GM13976 (cell line): ENCODE measurements around the gene SMURF2.

Source experiments
- DNase-seq: peaks from one replicate; pipeline ENCODE4 v3.0.0; 2012; ENCODE audit warnings: low spot score
- in situ Hi-C: fragments of 300-500 bp; cut with MboI; formaldehyde crosslinking; loops from one replicate; pipeline ENCODE4 v1.12.0; 2022; ENCODE audit warnings: low sequenced_read_pairs, mixed read lengths, inconsistent platforms; ENCODE audit not compliant: unreplicated experiment
- TF ChIP-seq, protein P1 (sequence below): IDR thresholded peaks from 2 replicates; pipeline ENCODE4 v1.5.1; 2012; ENCODE audit warnings: borderline replicate concordance, mild to moderate bottlenecking; ENCODE audit not compliant: insufficient read depth; ENCODE audit errors: extremely low read depth, missing control alignments, control extremely low read depth

SMURF2 gene

DNA sequence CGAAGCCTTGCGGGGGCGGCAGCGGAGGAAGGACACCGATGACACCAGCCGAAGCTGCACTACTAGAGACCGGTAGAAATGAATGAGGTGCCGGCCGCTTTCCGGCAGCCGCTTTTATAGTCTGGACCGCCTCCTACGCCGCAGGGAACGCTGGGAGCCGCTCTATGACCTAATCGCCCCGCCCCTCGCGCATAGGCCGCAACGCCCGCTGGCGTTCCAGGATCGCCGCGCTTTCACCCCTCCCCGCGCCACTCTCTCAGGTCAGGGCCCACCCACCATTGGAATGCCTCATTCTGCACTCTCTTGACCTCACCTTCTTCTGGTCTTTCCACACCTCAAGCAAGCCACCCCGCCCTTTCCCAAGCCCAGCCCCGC lies 155.9 kb downstream of the SMURF2 start, which contains the start of gene DDX5:
TSS of gene DDX5 (minus strand) at position 89 of the 375 bp plus-strand sequence. CDS start 170 bp downstream, outside the sequence.
- in situ Hi-C loops = no loop called here
- TF ChIP-seq, protein P1, sequence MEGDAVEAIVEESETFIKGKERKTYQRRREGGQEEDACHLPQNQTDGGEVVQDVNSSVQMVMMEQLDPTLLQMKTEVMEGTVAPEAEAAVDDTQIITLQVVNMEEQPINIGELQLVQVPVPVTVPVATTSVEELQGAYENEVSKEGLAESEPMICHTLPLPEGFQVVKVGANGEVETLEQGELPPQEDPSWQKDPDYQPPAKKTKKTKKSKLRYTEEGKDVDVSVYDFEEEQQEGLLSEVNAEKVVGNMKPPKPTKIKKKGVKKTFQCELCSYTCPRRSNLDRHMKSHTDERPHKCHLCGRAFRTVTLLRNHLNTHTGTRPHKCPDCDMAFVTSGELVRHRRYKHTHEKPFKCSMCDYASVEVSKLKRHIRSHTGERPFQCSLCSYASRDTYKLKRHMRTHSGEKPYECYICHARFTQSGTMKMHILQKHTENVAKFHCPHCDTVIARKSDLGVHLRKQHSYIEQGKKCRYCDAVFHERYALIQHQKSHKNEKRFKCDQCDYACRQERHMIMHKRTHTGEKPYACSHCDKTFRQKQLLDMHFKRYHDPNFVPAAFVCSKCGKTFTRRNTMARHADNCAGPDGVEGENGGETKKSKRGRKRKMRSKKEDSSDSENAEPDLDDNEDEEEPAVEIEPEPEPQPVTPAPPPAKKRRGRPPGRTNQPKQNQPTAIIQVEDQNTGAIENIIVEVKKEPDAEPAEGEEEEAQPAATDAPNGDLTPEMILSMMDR = no peak
- DNase-seq = peak; percentile 96

DNA sequence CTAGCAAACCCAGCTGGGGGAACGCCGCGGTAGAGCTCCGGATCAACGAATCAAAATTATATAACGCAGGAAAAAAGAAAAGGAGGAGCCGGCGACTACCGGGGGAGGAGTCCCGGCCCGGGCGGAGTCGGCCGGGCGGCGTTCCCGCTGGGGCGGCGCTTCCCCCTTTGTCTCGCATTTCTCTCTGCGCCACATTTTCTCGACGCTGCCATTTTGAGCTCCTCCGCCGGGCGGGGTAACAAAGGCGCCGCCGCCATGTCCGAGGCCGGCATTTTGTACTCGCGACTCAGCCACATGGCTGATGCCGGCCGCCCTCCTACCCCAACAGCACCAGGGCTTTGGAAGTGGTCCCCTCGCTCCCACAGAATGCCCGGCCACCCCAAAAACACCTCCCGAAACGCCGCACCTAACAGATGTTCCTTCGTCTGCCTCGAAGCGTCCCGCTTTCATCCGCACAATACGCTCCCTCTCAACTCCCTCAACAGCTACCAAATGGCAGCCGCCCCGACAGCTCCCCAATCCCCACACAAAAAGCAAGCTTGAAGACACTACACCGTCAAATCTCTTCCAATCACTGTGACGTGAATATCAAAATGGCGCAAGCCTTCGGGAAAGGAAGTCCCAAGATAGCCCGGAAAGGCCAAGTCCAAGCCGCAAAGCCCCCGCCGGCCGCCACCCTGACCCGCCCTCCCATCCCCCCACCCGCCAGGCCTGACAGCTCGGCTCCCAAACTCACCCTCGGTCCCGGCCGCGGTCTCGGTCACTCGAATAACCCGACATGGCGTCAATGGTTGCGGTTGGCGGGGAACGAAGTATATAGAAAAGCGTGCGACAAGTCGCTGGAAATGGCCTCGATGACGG lies 156.5 kb downstream of the SMURF2 start:
- TF ChIP-seq, protein P1 = no peak
- DNase-seq = peak; percentile 87
- in situ Hi-C loops = no loop called here

DNA sequence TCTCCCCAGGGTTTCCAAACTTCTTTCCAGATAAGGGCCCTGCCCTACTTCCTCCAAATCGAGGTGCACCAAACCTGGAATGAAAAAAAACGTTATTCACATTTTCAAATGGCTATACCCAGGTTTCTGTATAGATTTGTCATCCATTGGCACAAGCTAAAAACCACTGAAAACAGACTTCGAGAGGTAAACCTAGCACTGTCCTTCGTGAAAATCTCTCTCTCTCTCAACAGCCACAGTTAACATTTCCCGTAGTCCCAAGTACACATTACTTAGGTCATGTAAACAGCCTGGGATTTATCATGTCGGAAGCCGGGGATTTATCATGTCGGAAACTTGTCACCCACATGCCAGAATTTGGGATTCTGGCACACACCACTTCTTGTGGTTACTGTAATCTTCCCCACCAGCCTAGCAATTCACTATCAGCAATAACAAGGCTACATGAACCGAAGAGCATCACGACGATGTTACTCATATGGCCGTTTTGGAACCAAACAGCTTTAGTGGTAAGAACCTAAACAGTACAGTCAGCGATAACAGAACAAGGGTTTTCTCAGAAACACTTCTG lies 157.3 kb downstream of the SMURF2 start:
- TF ChIP-seq, protein P1 = no peak
- DNase-seq = no peak
- in situ Hi-C loops = no loop called here

DNA sequence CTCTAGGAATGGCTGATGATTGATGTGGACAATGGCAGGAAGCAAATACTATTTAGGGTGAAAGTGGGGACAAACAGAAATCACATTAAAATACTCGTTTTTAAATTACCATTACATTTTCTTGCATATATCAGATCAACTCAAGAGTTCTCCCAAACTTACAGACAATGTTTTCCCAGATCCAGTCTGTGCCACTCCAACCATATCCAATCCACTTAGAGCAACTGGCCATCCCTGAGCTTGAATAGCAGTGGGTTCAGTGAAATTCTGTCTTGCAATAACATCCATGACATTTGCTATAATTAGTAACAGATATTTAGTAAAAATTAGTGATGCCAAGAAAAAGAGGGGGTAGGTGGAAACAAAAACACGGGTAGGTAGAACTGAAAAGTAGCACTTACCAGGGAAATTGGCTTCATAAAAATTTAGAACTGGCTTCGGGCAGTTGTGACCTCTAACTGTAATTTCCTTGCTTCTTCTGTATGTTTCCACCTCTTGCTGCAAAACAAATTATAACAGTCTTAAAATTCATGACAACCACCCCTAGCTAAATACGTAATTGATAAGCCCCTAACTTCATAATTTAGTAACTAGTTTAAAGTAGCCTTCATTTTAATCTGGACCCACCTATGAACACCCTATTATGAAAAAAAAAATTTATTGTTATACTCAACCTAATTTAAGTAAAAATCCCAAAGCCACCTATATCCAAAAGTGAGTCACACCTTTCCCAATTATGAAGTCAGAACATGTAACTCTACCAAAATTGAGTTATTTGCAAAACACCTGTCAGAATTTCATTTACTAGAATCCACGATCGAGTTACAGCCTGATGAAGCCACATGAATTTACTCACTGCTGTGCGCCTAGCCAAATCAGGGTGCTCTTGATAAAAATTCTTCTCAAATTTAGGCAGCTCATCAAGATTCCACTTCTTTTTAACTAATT lies 158.0 kb downstream of the SMURF2 start:
- in situ Hi-C loops = no loop called here
- TF ChIP-seq, protein P1 = no peak
- DNase-seq = no peak

DNA sequence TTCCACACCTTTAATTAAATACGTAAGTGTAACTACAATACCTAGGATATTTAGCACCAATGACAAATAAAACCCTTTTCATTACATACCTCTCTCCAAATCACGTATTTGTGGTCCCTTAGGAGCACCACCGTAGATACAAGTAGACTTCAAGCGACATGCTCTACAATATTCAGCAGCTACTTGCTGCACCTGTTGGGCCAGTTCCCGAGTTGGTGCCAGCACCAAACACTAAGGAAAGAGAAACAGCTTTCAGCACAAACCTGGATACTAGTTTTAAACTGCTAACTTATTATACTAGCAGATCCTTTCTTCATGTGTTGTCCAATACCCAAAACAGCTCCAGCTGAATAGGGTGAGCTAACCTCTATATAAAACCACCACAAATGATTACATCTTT lies 158.8 kb downstream of the SMURF2 start:
- TF ChIP-seq, protein P1 = no peak
- in situ Hi-C loops = no loop called here
- no peak for DNase-seq

DNA sequence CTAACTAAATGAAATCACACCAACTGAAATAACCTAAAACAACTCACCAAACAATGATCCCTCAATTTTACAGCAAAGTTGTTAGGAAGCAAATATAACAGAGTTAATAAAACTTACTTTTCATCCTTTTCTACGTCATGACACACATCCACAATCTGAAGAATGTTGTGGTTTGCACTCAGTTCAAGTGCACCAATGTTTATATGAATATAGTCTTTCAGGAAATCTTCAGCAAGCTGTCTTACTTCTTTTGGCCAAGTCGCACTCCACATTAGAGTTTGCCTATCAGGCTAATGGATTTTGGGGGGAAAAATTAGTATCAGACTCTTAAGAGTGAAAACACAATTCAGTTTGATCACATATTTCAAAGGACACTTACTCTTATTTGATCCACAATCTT lies 159.3 kb downstream of the SMURF2 start:
- in situ Hi-C loops = no loop called here
- TF ChIP-seq, protein P1 = no peak
- DNase-seq = no peak
